Endothelial cell (in vitro differentiated cells): ENCODE measurements around the gene TRAM2. TPM values are rescaled to one million over a fixed set of nuclear protein-coding genes. Genes with fewer than 3 reads are reported as not detected.

Experiments used
- DNase-seq: peaks from one replicate; pipeline ENCODE4 v3.0.0; 2021; ENCODE audit warnings: low spot score
- H3K27ac Mint-ChIP-seq: one replicate; pipeline ENCODE4 v1.8.0; 2021; ENCODE audit warnings: mixed read lengths, inconsistent platforms; ENCODE audit not compliant: unreplicated experiment
- H3K27me3 Mint-ChIP-seq: one replicate; pipeline ENCODE4 v1.8.0; 2021; ENCODE audit warnings: mild to moderate bottlenecking, moderate library complexity, mixed read lengths, inconsistent platforms; ENCODE audit not compliant: unreplicated experiment
- H3K36me3 Mint-ChIP-seq: one replicate; pipeline ENCODE4 v1.8.0; 2021; ENCODE audit warnings: mild to moderate bottlenecking, low read depth, mixed read lengths, inconsistent platforms; ENCODE audit not compliant: unreplicated experiment
- H3K4me1 Mint-ChIP-seq: one replicate; pipeline ENCODE4 v1.8.0; 2021; ENCODE audit warnings: mild to moderate bottlenecking, mixed read lengths, inconsistent platforms; ENCODE audit not compliant: unreplicated experiment
- H3K4me3 Mint-ChIP-seq: one replicate; pipeline ENCODE4 v1.8.0; 2021; ENCODE audit warnings: mild to moderate bottlenecking, mixed read lengths, inconsistent platforms; ENCODE audit not compliant: unreplicated experiment
- H3K9me3 Mint-ChIP-seq: one replicate; pipeline ENCODE4 v1.8.0; 2021; ENCODE audit warnings: mixed read lengths, inconsistent platforms; ENCODE audit not compliant: unreplicated experiment
- total RNA-seq: library from RNA; stranded (reverse); fragmentation: NEBNext Ultra II Directional; extraction: Animal tissue kit (Norgen Biotek cat#: 25700); gene quantifications from one replicate; pipeline ENCODE4 v1.2.1, GENCODE V29; 2021; ENCODE audit not compliant: unreplicated experiment
- TF ChIP-seq, protein P1 (sequence below): fragments of 200-600 bp; sonication (generic); IDR thresholded peaks from one replicate; pipeline ENCODE4 v1.5.0; 2021; ENCODE audit warnings: antibody characterized with exemption; ENCODE audit not compliant: unreplicated experiment

TRAM2 gene
- total RNA-seq, 1 donor from 2014 or later, result 29.4 TPM

DNA sequence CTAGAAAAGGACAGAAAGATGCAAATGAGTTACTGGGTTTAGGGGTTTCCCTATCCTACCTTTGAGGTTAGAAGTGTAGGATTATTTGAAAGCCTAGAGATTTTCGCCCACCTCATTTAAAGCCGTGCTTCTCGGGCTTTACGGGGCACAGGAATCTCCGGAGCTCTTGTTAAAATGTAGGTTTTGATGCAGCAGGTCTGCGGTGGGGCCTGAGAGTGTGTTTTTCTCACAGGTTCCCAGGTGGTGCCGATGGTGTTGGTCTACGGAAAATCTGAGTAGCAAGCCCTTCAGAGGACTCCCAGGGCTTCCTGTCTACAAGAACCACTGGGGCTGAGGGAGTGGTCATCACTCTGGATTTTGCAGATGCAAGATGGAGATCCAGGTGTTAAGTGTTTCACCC is 47.5 kb downstream of the TRAM2 start:
- TF ChIP-seq, protein P1, sequence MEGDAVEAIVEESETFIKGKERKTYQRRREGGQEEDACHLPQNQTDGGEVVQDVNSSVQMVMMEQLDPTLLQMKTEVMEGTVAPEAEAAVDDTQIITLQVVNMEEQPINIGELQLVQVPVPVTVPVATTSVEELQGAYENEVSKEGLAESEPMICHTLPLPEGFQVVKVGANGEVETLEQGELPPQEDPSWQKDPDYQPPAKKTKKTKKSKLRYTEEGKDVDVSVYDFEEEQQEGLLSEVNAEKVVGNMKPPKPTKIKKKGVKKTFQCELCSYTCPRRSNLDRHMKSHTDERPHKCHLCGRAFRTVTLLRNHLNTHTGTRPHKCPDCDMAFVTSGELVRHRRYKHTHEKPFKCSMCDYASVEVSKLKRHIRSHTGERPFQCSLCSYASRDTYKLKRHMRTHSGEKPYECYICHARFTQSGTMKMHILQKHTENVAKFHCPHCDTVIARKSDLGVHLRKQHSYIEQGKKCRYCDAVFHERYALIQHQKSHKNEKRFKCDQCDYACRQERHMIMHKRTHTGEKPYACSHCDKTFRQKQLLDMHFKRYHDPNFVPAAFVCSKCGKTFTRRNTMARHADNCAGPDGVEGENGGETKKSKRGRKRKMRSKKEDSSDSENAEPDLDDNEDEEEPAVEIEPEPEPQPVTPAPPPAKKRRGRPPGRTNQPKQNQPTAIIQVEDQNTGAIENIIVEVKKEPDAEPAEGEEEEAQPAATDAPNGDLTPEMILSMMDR, result no peak
- Mint-ChIP-seq H3K9me3 (no peaks in the 10 kb centered on the region), H3K27me3 (peaks cover 2% of the 10 kb centered on the region), H3K27ac (no peak overlapping the region), H3K36me3 (peaks cover 4% of the 10 kb centered on the region), H3K4me3 (no peak overlapping the region), H3K4me1 (peaks cover 8% of the 10 kb centered on the region)
- DNase-seq, result no peak

DNA sequence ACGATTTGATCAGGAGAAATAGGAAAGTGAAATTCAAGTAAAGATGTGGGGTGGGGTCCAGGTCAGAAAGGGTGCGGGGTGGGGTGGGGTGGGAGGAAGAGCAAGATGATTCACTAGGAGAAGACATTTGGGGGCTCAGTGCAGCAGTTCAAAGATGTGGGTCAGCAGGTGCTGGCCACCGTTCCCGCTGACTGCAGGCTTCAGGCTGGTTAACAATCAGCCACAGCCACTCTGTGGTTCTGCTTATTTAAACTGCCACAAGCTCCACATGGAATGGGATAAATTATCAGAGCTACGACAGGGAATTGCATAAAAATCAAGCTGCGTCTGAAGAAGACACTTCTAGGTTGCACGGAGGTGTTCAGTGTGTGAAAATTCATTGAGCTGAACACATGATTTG is 49.4 kb downstream of the TRAM2 start:
- Mint-ChIP-seq H3K4me1 (peaks cover 16% of the 10 kb centered on the region), H3K9me3 (no peaks in the 10 kb centered on the region), H3K27me3 (no peaks in the 10 kb centered on the region), H3K27ac (no peak overlapping the region), H3K36me3 (peaks cover 4% of the 10 kb centered on the region), H3K4me3 (no peak overlapping the region)
- no peak for DNase-seq
- TF ChIP-seq, protein P1, result no peak

- Mint-ChIP-seq H3K4me1 (peaks cover 24% of the 10 kb centered on the region), H3K36me3 (peaks cover 4% of the 10 kb centered on the region), H3K27ac (no peak overlapping the region)
These were observed 50.2 kb downstream of the TRAM2 start for GRCh38 chr6:52526634-52527033.

DNA sequence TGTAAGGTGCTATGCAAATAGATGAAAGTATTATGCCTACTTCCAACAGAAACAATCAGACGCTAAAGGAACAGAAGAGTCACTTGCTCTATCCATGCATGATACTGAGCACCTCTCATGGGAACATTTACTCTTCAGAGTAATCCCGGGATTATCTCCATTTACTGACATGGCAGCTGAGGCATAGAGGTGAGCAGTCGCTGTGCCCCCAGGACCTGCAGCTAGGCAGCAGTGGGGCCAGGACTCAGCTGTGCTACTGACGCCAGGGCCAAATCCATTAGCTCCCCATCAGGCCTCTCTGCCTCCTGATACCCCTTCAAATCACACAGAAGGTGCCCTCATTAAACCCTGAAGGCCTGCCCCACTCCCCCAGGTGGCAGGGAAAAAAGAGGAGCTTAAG is 51.9 kb downstream of the TRAM2 start:
- TF ChIP-seq, protein P1, result no peak
- Mint-ChIP-seq H3K4me1 (peaks cover 24% of the 10 kb centered on the region), H3K36me3 (peaks cover 5% of the 10 kb centered on the region), H3K4me3 (no peak overlapping the region), H3K27me3 (no peaks in the 10 kb centered on the region), H3K27ac (no peak overlapping the region), H3K9me3 (no peaks in the 10 kb centered on the region)
- DNase-seq, result no peak

More at GRCh38 chr6:52526634-52527033, 50.2 kb downstream of the TRAM2 start:
- TF ChIP-seq, protein P1, result no peak
- Mint-ChIP-seq H3K4me3 (no peak overlapping the region), H3K27me3 (no peaks in the 10 kb centered on the region), H3K9me3 (no peaks in the 10 kb centered on the region)
- DNase-seq, result no peak

GRCh38 chr6:52523378-52524142 is 53.3 kb downstream of the TRAM2 start:
- Mint-ChIP-seq H3K27me3 (peaks cover 4% of the 10 kb centered on the region), H3K27ac (peak overlapping the region; percentile 74), H3K4me1 (peaks cover 28% of the 10 kb centered on the region), H3K36me3 (peaks cover 12% of the 10 kb centered on the region), H3K9me3 (no peaks in the 10 kb centered on the region), H3K4me3 (no peak overlapping the region)
- TF ChIP-seq, protein P1, result no peak
- no peak for DNase-seq
